Retinal pigment epithelial cell (primary cell): ENCODE results near the gene SLC1A5.
"Not testable (repeated sequence)": the region's sequence is repeated elsewhere in the genome, so short reads cannot be mapped to it uniquely, and the experiment has no call there.

Experiments used
- DNase-seq: peaks from one replicate; pipeline ENCODE4 v3.0.0-alpha.2; 2010; ENCODE audit warnings: low read depth
- H3K4me3 ChIP-seq: 2 replicates; pipeline ENCODE4 v1.5.1; 2011; ENCODE audit warnings: mild to moderate bottlenecking, low read length, control low read depth, moderate library complexity
- CTCF ChIP-seq: conservative IDR thresholded peaks from 2 replicates; pipeline ENCODE4 v1.5.1; 2011; ENCODE audit warnings: low read depth, low read length, control low read depth, inconsistent platforms

Gene SLC1A5

GRCh38 chr19:46776927-46777911, 11.2 kb downstream of the SLC1A5 start:
- TF ChIP-seq CTCF = no peak
- no peak overlapping the region for H3K4me3 ChIP-seq
- DNase-seq = no peak

- no peak for TF ChIP-seq CTCF
- H3K4me3 ChIP-seq = no peak overlapping the region
- no peak for DNase-seq
Measured at GRCh38 chr19:46775642-46776258, 12.6 kb downstream of the SLC1A5 start.

GRCh38 chr19:46773018-46773399, 15.4 kb downstream of the SLC1A5 start:
- no peak for TF ChIP-seq CTCF

GRCh38 chr19:46772170-46773017, 16.0 kb downstream of the SLC1A5 start:
- no peak overlapping the region for H3K4me3 ChIP-seq
- no peak for DNase-seq
- no peak for TF ChIP-seq CTCF

More at GRCh38 chr19:46773018-46773399, 15.4 kb downstream of the SLC1A5 start:
- DNase-seq = no peak
- no peak overlapping the region for H3K4me3 ChIP-seq

GRCh38 chr19:46768746-46769145, 19.6 kb downstream of the SLC1A5 start:
- not testable (repeated sequence) for DNase-seq, H3K4me3 ChIP-seq

- TF ChIP-seq CTCF = peak; percentile 84
Measured at GRCh38 chr19:46766569-46767317, 21.7 kb downstream of the SLC1A5 start.

More at GRCh38 chr19:46766569-46767317, 21.7 kb downstream of the SLC1A5 start:
- no peak for DNase-seq
- H3K4me3 ChIP-seq = no peak overlapping the region
